ENCODE data around the gene PRG3.

DNA sequence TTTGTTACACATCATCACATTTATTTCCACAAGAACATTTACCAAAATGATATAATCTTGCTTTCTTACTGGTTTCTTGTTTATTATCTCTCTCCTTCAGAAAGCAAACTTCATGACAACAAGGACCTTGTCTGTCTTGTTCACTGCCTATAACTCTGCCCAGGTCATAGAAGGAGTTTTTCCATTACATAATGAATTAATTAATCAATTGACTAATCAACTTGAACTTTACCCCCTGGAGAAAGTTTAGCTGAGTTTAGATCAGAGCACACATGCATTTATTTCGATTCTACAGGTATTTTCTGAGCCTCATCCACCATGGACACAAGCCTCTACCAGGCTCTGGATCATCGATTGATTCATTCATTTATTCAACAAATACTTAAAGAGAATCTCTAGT, 15.8 kb upstream of the PRG3 start:
- TF ChIP-seq, protein P1, sequence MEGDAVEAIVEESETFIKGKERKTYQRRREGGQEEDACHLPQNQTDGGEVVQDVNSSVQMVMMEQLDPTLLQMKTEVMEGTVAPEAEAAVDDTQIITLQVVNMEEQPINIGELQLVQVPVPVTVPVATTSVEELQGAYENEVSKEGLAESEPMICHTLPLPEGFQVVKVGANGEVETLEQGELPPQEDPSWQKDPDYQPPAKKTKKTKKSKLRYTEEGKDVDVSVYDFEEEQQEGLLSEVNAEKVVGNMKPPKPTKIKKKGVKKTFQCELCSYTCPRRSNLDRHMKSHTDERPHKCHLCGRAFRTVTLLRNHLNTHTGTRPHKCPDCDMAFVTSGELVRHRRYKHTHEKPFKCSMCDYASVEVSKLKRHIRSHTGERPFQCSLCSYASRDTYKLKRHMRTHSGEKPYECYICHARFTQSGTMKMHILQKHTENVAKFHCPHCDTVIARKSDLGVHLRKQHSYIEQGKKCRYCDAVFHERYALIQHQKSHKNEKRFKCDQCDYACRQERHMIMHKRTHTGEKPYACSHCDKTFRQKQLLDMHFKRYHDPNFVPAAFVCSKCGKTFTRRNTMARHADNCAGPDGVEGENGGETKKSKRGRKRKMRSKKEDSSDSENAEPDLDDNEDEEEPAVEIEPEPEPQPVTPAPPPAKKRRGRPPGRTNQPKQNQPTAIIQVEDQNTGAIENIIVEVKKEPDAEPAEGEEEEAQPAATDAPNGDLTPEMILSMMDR (IDR thresholded peaks at IDR 0.05; ENCODE audit: low read depth, low read length): no peak
- TF ChIP-seq EZH2phosphoT487 (IDR thresholded peaks at IDR 0.05; ENCODE audit: low read depth): no peak
